Neural progenitor cell (in vitro differentiated cells): ENCODE data around the gene GIPC2. TPM values are rescaled to one million over a fixed set of nuclear protein-coding genes. Genes with fewer than 3 reads are reported as not detected.
"Not testable (repeated sequence)": the region's sequence is repeated elsewhere in the genome, so short reads cannot be mapped to it uniquely, and the experiment has no call there.

Source experiments
- DNase-seq: peaks from one replicate; pipeline ENCODE4 v3.0.0-alpha.2; 2016; ENCODE audit warnings: low spot score
- H2AFZ ChIP-seq: fragments of 200-600 bp; sonication (generic); replicated peaks from 2 replicates; pipeline ENCODE4 v1.6.1; 2016; ENCODE audit warnings: antibody characterized with exemption
- H3F3A ChIP-seq: fragments of 200-600 bp; sonication (generic); 2 replicates; pipeline ENCODE4 v1.6.1; 2016; ENCODE audit warnings: antibody characterized with exemption, low read depth
- H3K27ac ChIP-seq: fragments of 200-600 bp; sonication (generic); 2 replicates; pipeline ENCODE4 v1.5.1; 2016; ENCODE audit warnings: mild to moderate bottlenecking
- H3K27me3 ChIP-seq: fragments of 200-600 bp; sonication (generic); 2 replicates; pipeline ENCODE4 v1.6.1; 2016; ENCODE audit warnings: mild to moderate bottlenecking, moderate library complexity
- H3K36me3 ChIP-seq: fragments of 200-600 bp; sonication (generic); 2 replicates; pipeline ENCODE4 v1.5.1; 2016
- H3K4me1 ChIP-seq: fragments of 200-600 bp; sonication (generic); 2 replicates; pipeline ENCODE4 v1.6.1; 2016; ENCODE audit warnings: mixed run types
- H3K4me2 ChIP-seq: fragments of 200-600 bp; sonication (generic); 2 replicates; pipeline ENCODE4 v1.6.1; 2016
- H3K4me3 ChIP-seq: fragments of 200-600 bp; sonication (generic); 2 replicates; pipeline ENCODE4 v1.5.1; 2016
- H3K79me2 ChIP-seq: fragments of 200-600 bp; sonication (generic); 2 replicates; pipeline ENCODE4 v1.6.1; 2016; ENCODE audit warnings: low read depth
- H3K9ac ChIP-seq: fragments of 200-600 bp; sonication (generic); 2 replicates; pipeline ENCODE4 v1.6.1; 2016
- H3K9me3 ChIP-seq: fragments of 200-600 bp; sonication (generic); 2 replicates; pipeline ENCODE4 v1.5.1; 2016; ENCODE audit warnings: low read depth
- H4K20me1 ChIP-seq: fragments of 200-600 bp; sonication (generic); 2 replicates; pipeline ENCODE4 v1.6.1; 2016; ENCODE audit warnings: low read depth
- H3K27ac Mint-ChIP-seq: 3 replicates; pipeline ENCODE4 v1.8.0; 2021; ENCODE audit warnings: mixed read lengths
- H3K27me3 Mint-ChIP-seq: 2 replicates; pipeline ENCODE4 v1.8.0; 2022; ENCODE audit warnings: low read depth, mild to moderate bottlenecking, inconsistent platforms, moderate library complexity, mixed read lengths; ENCODE audit not compliant: insufficient read depth
- H3K36me3 Mint-ChIP-seq: 3 replicates; pipeline ENCODE4 v1.8.0; 2021; ENCODE audit warnings: mixed read lengths
- H3K4me1 Mint-ChIP-seq: 3 replicates; pipeline ENCODE4 v1.8.0; 2021; ENCODE audit warnings: mixed read lengths
- H3K4me3 Mint-ChIP-seq: 3 replicates; pipeline ENCODE4 v1.8.0; 2021; ENCODE audit warnings: mild to moderate bottlenecking, moderate library complexity, mixed read lengths
- H3K9me3 Mint-ChIP-seq: 3 replicates; pipeline ENCODE4 v1.8.0; 2020; ENCODE audit warnings: mixed read lengths
- CTCF ChIP-seq: fragments of 200-600 bp; sonication (generic); IDR thresholded peaks from 2 replicates; pipeline ENCODE4 v1.5.1; 2017; ENCODE audit warnings: antibody characterized with exemption, mild to moderate bottlenecking
- EZH2 ChIP-seq: fragments of 200-600 bp; sonication (generic); IDR thresholded peaks from 2 replicates; pipeline ENCODE4 v1.6.1; 2017; ENCODE audit warnings: antibody characterized with exemption, mild to moderate bottlenecking, moderate library complexity
- EZH2phosphoT487 ChIP-seq: fragments of 200-600 bp; sonication (generic); IDR thresholded peaks from 2 replicates; pipeline ENCODE4 v1.6.1; 2017; ENCODE audit warnings: antibody characterized with exemption
- total RNA-seq: library from RNA; depleted of rRNA; stranded (reverse); fragments of >200 nt; gene quantifications from 2 replicates; pipeline ENCODE4 v1.2.3, GENCODE V29; 2015; ENCODE audit warnings: low replicate concordance

Gene GIPC2
- total RNA-seq, 1 donor from 2014 or later = not detected

GRCh38 chr1:78079580-78079979 is 33.8 kb downstream of the GIPC2 start:
- peaks cover 2% of the 10 kb centered on the region for H3K27me3 Mint-ChIP-seq
- no peak overlapping the region for H3K4me3 ChIP-seq
- no peak for DNase-seq
- no peaks in the 10 kb centered on the region for H3K36me3 ChIP-seq
- H3K36me3 Mint-ChIP-seq = no peaks in the 10 kb centered on the region
- no peaks in the 10 kb centered on the region for H3K9me3 Mint-ChIP-seq
- no peak overlapping the region for H2AFZ ChIP-seq
- no peaks in the 10 kb centered on the region for H3K4me1 ChIP-seq
- H4K20me1 ChIP-seq = no peaks in the 10 kb centered on the region
- H3K4me3 Mint-ChIP-seq = no peak overlapping the region
- H3K9me3 ChIP-seq = no peaks in the 10 kb centered on the region
- no peaks in the 10 kb centered on the region for H3F3A ChIP-seq
- no peaks in the 10 kb centered on the region for H3K27me3 ChIP-seq
- H3K4me1 Mint-ChIP-seq = no peaks in the 10 kb centered on the region
- H3K79me2 ChIP-seq = no peaks in the 10 kb centered on the region
- H3K27ac ChIP-seq = no peak overlapping the region
- TF ChIP-seq CTCF (no peak), EZH2 (no peak), EZH2phosphoT487 (no peak)
- H3K27ac Mint-ChIP-seq = no peak overlapping the region
- no peak overlapping the region for H3K9ac ChIP-seq
- no peak overlapping the region for H3K4me2 ChIP-seq

- Histone ChIP-seq H3F3A (no peaks in the 10 kb centered on the region), H3K27ac (no peak overlapping the region), H3K9me3 (no peaks in the 10 kb centered on the region), H3K4me1 (no peaks in the 10 kb centered on the region), H2AFZ (no peak overlapping the region), H3K79me2 (no peaks in the 10 kb centered on the region), H4K20me1 (no peaks in the 10 kb centered on the region), H3K27me3 (no peaks in the 10 kb centered on the region), H3K36me3 (no peaks in the 10 kb centered on the region), H3K4me3 (no peak overlapping the region), H3K9ac (no peak overlapping the region), H3K4me2 (no peak overlapping the region)
- peaks cover 2% of the 10 kb centered on the region for H3K27me3 Mint-ChIP-seq
- no peaks in the 10 kb centered on the region for H3K36me3 Mint-ChIP-seq
- H3K27ac Mint-ChIP-seq = no peak overlapping the region
- TF ChIP-seq EZH2 = no peak
- no peak for DNase-seq
- no peak overlapping the region for H3K4me3 Mint-ChIP-seq
- H3K9me3 Mint-ChIP-seq = peaks cover 4% of the 10 kb centered on the region
- no peaks in the 10 kb centered on the region for H3K4me1 Mint-ChIP-seq
Measured at GRCh38 chr1:78080767-78081166, 35.0 kb downstream of the GIPC2 start.

- Histone ChIP-seq H3F3A (no peaks in the 10 kb centered on the region), H3K4me1 (no peaks in the 10 kb centered on the region), H3K9me3 (no peaks in the 10 kb centered on the region), H3K27ac (no peak overlapping the region), H3K4me2 (no peak overlapping the region), H3K4me3 (no peak overlapping the region), H4K20me1 (no peaks in the 10 kb centered on the region), H3K79me2 (no peaks in the 10 kb centered on the region), H3K36me3 (no peaks in the 10 kb centered on the region), H3K27me3 (no peaks in the 10 kb centered on the region), H2AFZ (no peak overlapping the region), H3K9ac (no peak overlapping the region)
- Mint-ChIP-seq H3K9me3 (peaks cover 11% of the 10 kb centered on the region), H3K4me3 (no peak overlapping the region), H3K27me3 (peaks cover 2% of the 10 kb centered on the region), H3K4me1 (no peaks in the 10 kb centered on the region), H3K27ac (no peak overlapping the region), H3K36me3 (no peaks in the 10 kb centered on the region)
- TF ChIP-seq EZH2 (no peak), CTCF (no peak)
- DNase-seq = no peak
Measured at GRCh38 chr1:78081980-78082860, 36.5 kb downstream of the GIPC2 start.

- H3K36me3 Mint-ChIP-seq, H3K27ac Mint-ChIP-seq, H3F3A ChIP-seq, H3K4me1 ChIP-seq, DNase-seq, H3K36me3 ChIP-seq, H3K79me2 ChIP-seq, H3K9me3 ChIP-seq, H3K27me3 Mint-ChIP-seq, H3K27ac ChIP-seq, H4K20me1 ChIP-seq, H3K4me3 ChIP-seq, H3K4me2 ChIP-seq, H2AFZ ChIP-seq, H3K4me3 Mint-ChIP-seq, H3K9ac ChIP-seq, H3K27me3 ChIP-seq, H3K4me1 Mint-ChIP-seq: not testable (repeated sequence)
- H3K9me3 Mint-ChIP-seq = peaks cover 11% of the 10 kb centered on the region
Measured at GRCh38 chr1:78084639-78085038, 38.9 kb downstream of the GIPC2 start.
